Right hindlimb (tissue), 1 donor: ENCODE data around the gene CARS2.
A peak's percentile ranks its signal among the peaks of the same experiment; 100 is the strongest.
"Not testable (repeated sequence)": the region's sequence is repeated elsewhere in the genome, so short reads cannot be mapped to it uniquely, and the experiment has no call there.

Source experiments
- DNase-seq: peaks from one replicate; pipeline ENCODE4 v3.0.0-alpha.2; 2018

The CARS2 gene

GRCh38 chr13:110705826-110706569, at the start of gene CARS2:
Gene CARS2, minus strand, starts transcription at chr13:110706116. Its CDS starts 23 bp downstream, at chr13:110706093.
- DNase-seq = peak; percentile 98

- no peak for DNase-seq
Observed at GRCh38 chr13:110748271-110748670, 42.4 kb upstream of the CARS2 start.

GRCh38 chr13:110746438-110746837, 40.5 kb upstream of the CARS2 start:
- DNase-seq = no peak

- no peak for DNase-seq
Observed at GRCh38 chr13:110743687-110744086, 37.8 kb upstream of the CARS2 start.

- no peak for DNase-seq
Observed at GRCh38 chr13:110737555-110737954, 31.6 kb upstream of the CARS2 start.

GRCh38 chr13:110734561-110734960, 28.6 kb upstream of the CARS2 start:
- DNase-seq = no peak

- no peak for DNase-seq
Observed at GRCh38 chr13:110731072-110731471, 25.2 kb upstream of the CARS2 start.

GRCh38 chr13:110726726-110727125, 20.8 kb upstream of the CARS2 start:
- DNase-seq = no peak

- not testable (repeated sequence) for DNase-seq
Observed at GRCh38 chr13:110726153-110726552, 20.2 kb upstream of the CARS2 start.

- DNase-seq = no peak
Observed at GRCh38 chr13:110723598-110723997, 17.7 kb upstream of the CARS2 start.

- DNase-seq = no peak
Observed at GRCh38 chr13:110722971-110723370, 17.1 kb upstream of the CARS2 start.

- no peak for DNase-seq
Observed at GRCh38 chr13:110719036-110719710, 13.3 kb upstream of the CARS2 start.

GRCh38 chr13:110716247-110716515, 10.3 kb upstream of the CARS2 start:
- no peak for DNase-seq

- peak; percentile 99 for DNase-seq
Observed at GRCh38 chr13:110715395-110716246, 9.7 kb upstream of the CARS2 start.

GRCh38 chr13:110714797-110715394, 9.0 kb upstream of the CARS2 start:
- peak; percentile 82 for DNase-seq

GRCh38 chr13:110713981-110714796, 8.3 kb upstream of the CARS2 start:
- DNase-seq = peak; percentile 69

- DNase-seq = no peak
Observed at GRCh38 chr13:110713642-110713952, 7.7 kb upstream of the CARS2 start, which contains the start of gene ING1. Gene ING1, plus strand, starts transcription at chr13:110713700. Its CDS starts 450 bp downstream, at chr13:110714150.

- DNase-seq = peak; percentile 100
Observed at GRCh38 chr13:110712849-110713641, 7.1 kb upstream of the CARS2 start.

- peak; percentile 96 for DNase-seq
Observed at GRCh38 chr13:110712081-110712848, 6.3 kb upstream of the CARS2 start.

- DNase-seq = no peak
Observed at GRCh38 chr13:110706570-110707372, 855 bp upstream of the CARS2 start.
